ENCODE results near the gene VPS26A. TPM values are rescaled to one million over a fixed set of nuclear protein-coding genes. Genes with fewer than 3 reads are reported as not detected.
A peak's percentile ranks its signal among the peaks of the same experiment; 100 is the strongest.

VPS26A gene
- total RNA-seq, 1 experiment from 2014 or later: 90.0 TPM

DNA sequence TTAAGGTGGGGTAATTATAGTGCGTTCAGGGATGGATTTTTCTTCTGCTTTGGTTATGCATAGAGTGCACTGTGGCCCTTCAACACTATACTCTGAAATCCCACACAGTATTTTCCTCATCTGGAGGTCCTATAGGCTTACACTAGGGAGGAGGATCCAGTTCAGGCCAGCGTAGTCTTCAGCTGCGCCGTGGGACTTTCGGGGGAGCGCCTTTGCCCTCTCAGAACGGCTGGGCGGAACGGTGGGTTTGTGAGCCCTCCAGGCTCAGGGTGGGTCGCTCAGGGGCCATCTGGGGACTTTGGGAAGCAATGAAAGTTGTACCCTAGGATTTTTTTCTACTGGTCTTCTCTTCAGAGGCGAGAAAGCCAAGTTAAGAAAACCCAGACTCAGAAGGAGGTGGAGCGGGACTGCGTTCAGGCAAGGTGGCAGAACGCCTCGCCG is 652 bp upstream of the VPS26A start:
- H3K9me3 ChIP-seq (ENCODE audit: insufficient read depth, low read depth): no peaks in the 10 kb centered on the region
- peaks cover 20% of the 10 kb centered on the region for H3F3A ChIP-seq (ENCODE audit: insufficient read depth, low read depth)
- no peaks in the 10 kb centered on the region for H3K27me3 ChIP-seq (ENCODE audit: insufficient read depth, low read depth)
- peak in 1 of 2 experiments; percentile 50 for DNase-seq
- no peak for TF ChIP-seq EZH2 (IDR thresholded peaks at IDR 0.05; ENCODE audit: low read depth)
- TF ChIP-seq, protein P1, sequence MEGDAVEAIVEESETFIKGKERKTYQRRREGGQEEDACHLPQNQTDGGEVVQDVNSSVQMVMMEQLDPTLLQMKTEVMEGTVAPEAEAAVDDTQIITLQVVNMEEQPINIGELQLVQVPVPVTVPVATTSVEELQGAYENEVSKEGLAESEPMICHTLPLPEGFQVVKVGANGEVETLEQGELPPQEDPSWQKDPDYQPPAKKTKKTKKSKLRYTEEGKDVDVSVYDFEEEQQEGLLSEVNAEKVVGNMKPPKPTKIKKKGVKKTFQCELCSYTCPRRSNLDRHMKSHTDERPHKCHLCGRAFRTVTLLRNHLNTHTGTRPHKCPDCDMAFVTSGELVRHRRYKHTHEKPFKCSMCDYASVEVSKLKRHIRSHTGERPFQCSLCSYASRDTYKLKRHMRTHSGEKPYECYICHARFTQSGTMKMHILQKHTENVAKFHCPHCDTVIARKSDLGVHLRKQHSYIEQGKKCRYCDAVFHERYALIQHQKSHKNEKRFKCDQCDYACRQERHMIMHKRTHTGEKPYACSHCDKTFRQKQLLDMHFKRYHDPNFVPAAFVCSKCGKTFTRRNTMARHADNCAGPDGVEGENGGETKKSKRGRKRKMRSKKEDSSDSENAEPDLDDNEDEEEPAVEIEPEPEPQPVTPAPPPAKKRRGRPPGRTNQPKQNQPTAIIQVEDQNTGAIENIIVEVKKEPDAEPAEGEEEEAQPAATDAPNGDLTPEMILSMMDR (conservative IDR thresholded peaks at IDR 0.05): no peak; the same call in 1 of the 2 replicates
- peak overlapping the region; percentile 68 for H3K4me2 ChIP-seq
- intact Hi-C loops (cut with micrococcal nuclease; ENCODE audit: unreplicated experiment): no loop called here
- BruUV-seq (replicated peaks): TSS peak; percentile 100
- H3K9me2 ChIP-seq (ENCODE audit: insufficient read depth): peaks cover 3% of the 10 kb centered on the region; the same call in 1 of the 2 replicates
- H3K27ac ChIP-seq: peak overlapping the region; percentile 78
- H3K36me3 ChIP-seq (ENCODE audit: low read depth): no peaks in the 10 kb centered on the region
- ChIA-PET CTCF (no interaction called here), POLR2A (ENCODE audit: unreplicated experiment) (no interaction called here)
- H2AFZ ChIP-seq: peak overlapping the region; percentile 86
- peaks cover 41% of the 10 kb centered on the region for H3K79me2 ChIP-seq (ENCODE audit: low read depth)
- peak overlapping the region; percentile 61 for H3K4me3 ChIP-seq
- peaks cover 15% of the 10 kb centered on the region for H4K20me1 ChIP-seq (ENCODE audit: insufficient read depth)
- peaks cover 19% of the 10 kb centered on the region for H3K4me1 ChIP-seq (replicated peaks; ENCODE audit: insufficient read depth)

DNA sequence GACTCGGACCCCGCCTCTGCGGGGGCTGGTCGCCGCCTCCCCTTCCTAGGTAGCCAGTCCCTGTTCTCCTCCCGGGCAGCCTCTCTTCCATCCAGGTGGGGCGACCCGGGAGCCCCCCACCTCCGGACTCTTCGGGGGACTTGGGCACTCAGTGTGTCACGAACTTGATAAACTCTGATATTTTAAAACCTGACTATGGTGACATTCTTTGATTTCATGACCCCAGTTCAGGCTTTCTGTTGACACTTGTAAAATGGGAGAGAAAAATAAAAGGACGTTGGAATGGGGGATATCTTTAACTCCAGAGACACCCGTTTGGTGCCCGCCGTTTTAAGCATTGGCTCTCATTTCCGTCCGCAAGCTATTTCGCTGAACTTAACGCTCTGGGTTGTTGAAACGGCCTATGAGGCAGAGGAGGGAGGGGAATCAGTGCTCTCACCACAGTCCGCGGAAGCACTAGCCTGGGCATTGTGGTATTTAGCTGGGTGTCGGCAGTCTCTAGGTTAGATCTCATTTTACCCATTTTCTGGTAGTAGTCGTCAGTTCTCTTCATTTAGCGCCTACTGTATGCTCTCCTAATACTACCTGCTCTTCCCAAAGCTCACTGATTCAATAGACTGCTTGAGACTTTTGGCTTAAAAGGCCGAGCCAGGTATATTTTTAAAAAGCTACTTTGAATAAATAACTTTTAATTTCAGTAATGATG is 738 bp downstream of the VPS26A start:
- DNase-seq: peak; percentile 50 to 62
- intact Hi-C loops (cut with micrococcal nuclease; ENCODE audit: unreplicated experiment): loop anchor here (1.0 to 2.0 kb wide), 3 partner anchors 108 to 284 kb away; partner anchors contain the start of gene KIFBP

DNA sequence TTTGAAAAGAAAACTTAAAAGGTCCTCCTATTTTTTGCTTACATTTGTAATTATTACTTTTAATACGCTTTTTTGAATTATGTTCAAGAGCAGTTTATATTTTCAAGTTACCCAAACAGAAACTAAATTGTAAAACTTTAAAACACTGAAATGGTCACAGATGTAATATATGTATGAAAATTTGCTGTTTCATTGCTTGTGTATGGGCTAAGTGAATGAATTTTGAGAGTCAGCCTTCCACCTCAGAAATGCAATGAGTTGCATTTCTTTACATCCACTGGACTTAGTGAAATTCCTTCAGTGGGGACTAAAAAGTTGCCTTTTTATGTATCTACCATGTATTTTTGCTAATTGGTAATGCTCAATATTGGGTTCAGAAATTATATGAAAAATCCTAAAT is 1.6 kb downstream of the VPS26A start:
- Histone ChIP-seq H4K20me1 (ENCODE audit: insufficient read depth) (peaks cover 32% of the 10 kb centered on the region), H3K27ac (peak overlapping the region; percentile 78), H2AFZ (no peak overlapping the region), H3K9me2 (ENCODE audit: insufficient read depth) (no peaks in the 10 kb centered on the region), H3K9me3 (ENCODE audit: insufficient read depth, low read depth) (no peaks in the 10 kb centered on the region), H3F3A (ENCODE audit: insufficient read depth, low read depth) (peaks cover 20% of the 10 kb centered on the region), H3K4me1 (replicated peaks; ENCODE audit: insufficient read depth) (peaks cover 19% of the 10 kb centered on the region), H3K27me3 (ENCODE audit: insufficient read depth, low read depth) (no peaks in the 10 kb centered on the region), H3K4me2 (peak overlapping the region; percentile 91), H3K36me3 (ENCODE audit: low read depth) (no peaks in the 10 kb centered on the region), H3K4me3 (peak overlapping the region; percentile 61), H3K79me2 (ENCODE audit: low read depth) (peaks cover 63% of the 10 kb centered on the region)
- no peak for TF ChIP-seq EZH2 (IDR thresholded peaks at IDR 0.05; ENCODE audit: low read depth)
- TF ChIP-seq, protein P1 (conservative IDR thresholded peaks at IDR 0.05): no peak
- BruUV-seq (replicated peaks): no TSS peak
- intact Hi-C loops (cut with micrococcal nuclease; ENCODE audit: unreplicated experiment): loop anchor here (2.0 kb wide), 2 partner anchors 107 to 283 kb away; no protein-coding TSS in a partner anchor
- CTCF ChIA-PET: no interaction called here
- DNase-seq: no peak
- POLR2A ChIA-PET (ENCODE audit: unreplicated experiment): no interaction called here

More for the DNA sequence above, 738 bp downstream of the VPS26A start:
- H3K79me2 ChIP-seq (ENCODE audit: low read depth): peaks cover 55% of the 10 kb centered on the region
- H4K20me1 ChIP-seq (ENCODE audit: insufficient read depth): peaks cover 27% of the 10 kb centered on the region
- peak overlapping the region; percentile 78 for H3K27ac ChIP-seq
- no peaks in the 10 kb centered on the region for H3K27me3 ChIP-seq (ENCODE audit: insufficient read depth, low read depth)
- TF ChIP-seq, protein P1 (conservative IDR thresholded peaks at IDR 0.05): no peak
- TF ChIP-seq EZH2 (IDR thresholded peaks at IDR 0.05; ENCODE audit: low read depth): no peak
- no peaks in the 10 kb centered on the region for H3K9me2 ChIP-seq (ENCODE audit: insufficient read depth)
- H3K9me3 ChIP-seq (ENCODE audit: insufficient read depth, low read depth): no peaks in the 10 kb centered on the region
- no peaks in the 10 kb centered on the region for H3K36me3 ChIP-seq (ENCODE audit: low read depth)
- H3K4me1 ChIP-seq (replicated peaks; ENCODE audit: insufficient read depth): peaks cover 19% of the 10 kb centered on the region
- ChIA-PET POLR2A (ENCODE audit: unreplicated experiment) (no interaction called here), CTCF (interaction anchor here (0.6 kb wide), 1 partner anchor 57 kb away, joined by 5 read pairs; no protein-coding TSS in a partner anchor)
- peak overlapping the region; percentile 61 for H3K4me3 ChIP-seq
- H3F3A ChIP-seq (ENCODE audit: insufficient read depth, low read depth): peaks cover 20% of the 10 kb centered on the region
- H3K4me2 ChIP-seq: peak overlapping the region; percentile 91
- TSS peak; percentile 55 for BruUV-seq (replicated peaks)
- H2AFZ ChIP-seq: peak overlapping the region; percentile 66
